Fibroblast of mammary gland (primary cell): ENCODE data around the gene PTBP2.

Experiments
- DNase-seq: peaks from one replicate; pipeline ENCODE4 v3.0.0-alpha.2; 2010; ENCODE audit warnings: low read depth
- H3K4me3 ChIP-seq: 2 replicates; pipeline ENCODE4 v1.5.1; 2011; ENCODE audit warnings: low read depth, mild to moderate bottlenecking, low read length, moderate library complexity; ENCODE audit not compliant: control insufficient read depth
- TF ChIP-seq, protein P1 (sequence below): conservative IDR thresholded peaks from 2 replicates; pipeline ENCODE4 v1.5.1; 2011; ENCODE audit warnings: low read depth, low read length, inconsistent platforms; ENCODE audit not compliant: control insufficient read depth, insufficient read depth

PTBP2 gene

DNA sequence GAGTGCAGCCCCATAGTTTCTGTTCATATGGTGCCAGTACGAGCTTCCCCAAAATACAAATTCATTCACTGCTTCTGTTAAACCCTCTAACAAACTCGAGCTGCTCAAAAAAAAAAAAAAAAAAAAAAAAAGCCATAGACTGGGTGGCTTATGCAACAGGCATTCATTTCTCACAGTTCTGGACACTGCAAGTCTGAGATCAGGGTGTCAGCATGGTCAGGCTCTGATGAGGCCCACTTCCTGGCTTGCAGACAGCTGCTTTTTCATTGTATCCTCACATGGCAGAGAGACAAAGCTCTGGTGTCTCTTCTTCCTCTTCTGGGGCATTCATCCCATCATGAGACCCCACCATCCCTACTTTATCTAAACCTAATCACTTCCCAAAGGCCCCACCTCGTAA lies 121.6 kb downstream of the PTBP2 start:
- no peak overlapping the region for H3K4me3 ChIP-seq
- TF ChIP-seq, protein P1, sequence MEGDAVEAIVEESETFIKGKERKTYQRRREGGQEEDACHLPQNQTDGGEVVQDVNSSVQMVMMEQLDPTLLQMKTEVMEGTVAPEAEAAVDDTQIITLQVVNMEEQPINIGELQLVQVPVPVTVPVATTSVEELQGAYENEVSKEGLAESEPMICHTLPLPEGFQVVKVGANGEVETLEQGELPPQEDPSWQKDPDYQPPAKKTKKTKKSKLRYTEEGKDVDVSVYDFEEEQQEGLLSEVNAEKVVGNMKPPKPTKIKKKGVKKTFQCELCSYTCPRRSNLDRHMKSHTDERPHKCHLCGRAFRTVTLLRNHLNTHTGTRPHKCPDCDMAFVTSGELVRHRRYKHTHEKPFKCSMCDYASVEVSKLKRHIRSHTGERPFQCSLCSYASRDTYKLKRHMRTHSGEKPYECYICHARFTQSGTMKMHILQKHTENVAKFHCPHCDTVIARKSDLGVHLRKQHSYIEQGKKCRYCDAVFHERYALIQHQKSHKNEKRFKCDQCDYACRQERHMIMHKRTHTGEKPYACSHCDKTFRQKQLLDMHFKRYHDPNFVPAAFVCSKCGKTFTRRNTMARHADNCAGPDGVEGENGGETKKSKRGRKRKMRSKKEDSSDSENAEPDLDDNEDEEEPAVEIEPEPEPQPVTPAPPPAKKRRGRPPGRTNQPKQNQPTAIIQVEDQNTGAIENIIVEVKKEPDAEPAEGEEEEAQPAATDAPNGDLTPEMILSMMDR: no peak
- DNase-seq: peak; percentile 61

DNA sequence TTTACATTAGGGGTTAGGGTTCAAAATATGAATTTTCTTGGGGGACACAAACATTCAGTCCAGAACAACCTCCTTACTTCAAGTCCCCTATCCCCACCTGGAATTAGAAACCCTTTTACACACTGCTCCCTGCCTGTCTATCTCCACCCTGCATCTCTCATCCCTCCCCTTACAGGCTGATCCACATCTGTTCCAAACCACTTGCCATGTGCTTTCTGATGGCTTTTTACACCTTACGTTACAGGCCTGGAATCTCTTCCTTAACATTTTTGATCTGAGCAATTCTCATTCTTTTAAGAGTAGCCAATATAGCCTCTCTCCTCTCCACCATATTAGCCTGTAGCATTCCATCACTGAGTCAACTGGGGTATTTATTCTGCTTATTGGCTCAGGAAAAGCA lies 122.0 kb downstream of the PTBP2 start:
- no peak for DNase-seq
- TF ChIP-seq, protein P1: no peak
- H3K4me3 ChIP-seq: no peak overlapping the region

DNA sequence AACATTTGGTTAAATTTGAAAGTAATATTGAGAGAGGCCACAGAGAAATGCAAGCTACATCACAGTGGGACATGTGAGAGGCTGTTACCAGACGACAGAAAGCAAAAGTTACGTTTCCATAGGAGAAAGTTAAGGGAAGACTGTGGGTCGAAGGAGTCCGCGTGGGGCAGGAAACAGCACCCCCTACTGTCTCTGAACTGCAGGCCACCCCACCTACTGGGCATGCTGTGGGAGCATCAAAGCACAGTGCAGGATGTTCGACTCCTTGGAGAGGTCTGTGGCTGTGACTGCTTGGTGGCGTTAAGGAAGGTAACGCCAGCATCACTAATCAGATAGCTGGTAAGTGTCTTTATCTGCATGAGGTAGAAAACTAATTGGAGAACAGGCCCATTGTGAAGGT lies 123.9 kb downstream of the PTBP2 start:
- DNase-seq: peak; percentile 22
- H3K4me3 ChIP-seq: no peak overlapping the region
- TF ChIP-seq, protein P1: peak; percentile 55

DNA sequence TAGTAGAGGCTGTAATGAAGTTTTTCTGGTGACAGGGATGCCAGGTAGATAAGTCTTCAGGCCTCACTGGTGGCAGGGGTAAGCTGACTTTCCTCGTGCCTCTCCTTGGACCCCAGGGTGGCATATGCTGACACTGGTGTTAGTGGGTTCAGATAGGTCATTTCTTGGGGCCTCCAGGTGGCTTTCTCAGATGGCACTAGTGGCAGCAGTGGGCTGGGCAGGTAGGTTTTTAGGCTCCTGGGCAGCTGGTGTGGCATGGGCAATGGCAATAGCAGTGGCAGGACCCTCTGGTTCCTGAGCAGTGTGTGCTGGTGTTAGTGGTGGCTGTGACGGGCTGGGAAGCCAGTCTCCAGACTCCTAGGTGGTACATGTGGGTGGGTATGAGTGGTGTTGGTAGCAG lies 140.3 kb downstream of the PTBP2 start:
- TF ChIP-seq, protein P1: no peak
- no peak for DNase-seq
- H3K4me3 ChIP-seq: no peak overlapping the region

DNA sequence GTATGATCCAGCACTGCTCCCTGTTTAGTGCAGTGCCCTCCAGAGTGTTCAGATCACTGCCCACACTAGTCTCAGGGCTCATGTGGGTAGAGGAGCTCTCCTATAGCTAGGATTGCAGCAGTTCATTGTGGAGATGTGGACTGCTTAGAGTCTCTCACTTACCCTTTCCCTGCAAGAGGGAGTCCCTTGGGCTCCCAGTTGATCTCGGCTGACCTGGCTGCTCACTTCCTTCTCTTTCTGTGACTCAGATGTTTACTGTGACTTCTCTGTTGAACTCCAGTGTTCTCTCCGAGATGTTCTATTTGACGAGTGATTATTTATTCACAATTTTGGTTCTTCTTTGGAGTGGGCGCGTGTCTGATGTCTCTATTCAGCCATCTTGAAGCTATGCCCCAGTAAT lies 141.9 kb downstream of the PTBP2 start:
- H3K4me3 ChIP-seq: no peak overlapping the region
- TF ChIP-seq, protein P1: no peak
- DNase-seq: peak; percentile 76
